ENCODE results near the gene MTHFD1.

- no peak for TF ChIP-seq CTCF (IDR thresholded peaks at IDR 0.05)
- TF ChIP-seq POLR2AphosphoS5 (IDR thresholded peaks at IDR 0.05) = no peak
- TF ChIP-seq POLR2A (IDR thresholded peaks at IDR 0.05) = no peak
- no peak for TF ChIP-seq EP300 (IDR thresholded peaks at IDR 0.05)
These were observed 21.2 kb downstream of the MTHFD1 start for GRCh38 chr14:64409126-64409920.

All from gastroesophageal sphincter (tissue), 3 donors.